ENCODE measurements around the gene CKM.

The CKM gene

GRCh38 chr19:45294291-45295029 is 28.2 kb downstream of the CKM start:
- H3K9ac ChIP-seq (ENCODE audit: low read length) = no peak overlapping the region
- H3K36me3 ChIP-seq (ENCODE audit: insufficient read depth, low read length) = peaks cover 4% of the 10 kb centered on the region; the same call in 1 of the 2 replicates
- no peaks in the 10 kb centered on the region for H3F3A ChIP-seq (ENCODE audit: insufficient read depth, low read length)
- H3K4me2 ChIP-seq (ENCODE audit: low read length) = no peak overlapping the region
- H3K27me3 ChIP-seq (ENCODE audit: insufficient read depth, low read length) = no peaks in the 10 kb centered on the region
- H3K9me3 ChIP-seq (ENCODE audit: low read length) = no peaks in the 10 kb centered on the region
- no peak overlapping the region for H2AFZ ChIP-seq (ENCODE audit: low read length)
- H3K27ac ChIP-seq (ENCODE audit: low read depth, low read length, poor library complexity, severe bottlenecking) = no peak overlapping the region
- H4K20me1 ChIP-seq (ENCODE audit: insufficient read depth, low read length) = no peaks in the 10 kb centered on the region
- no peak overlapping the region for H3K4me3 ChIP-seq (ENCODE audit: low read depth, low read length, poor library complexity, severe bottlenecking)
- H3K9me2 ChIP-seq (ENCODE audit: low read depth, low read length) = no peaks in the 10 kb centered on the region
- TF ChIP-seq CTCF (IDR thresholded peaks at IDR 0.05; ENCODE audit: low read length) (no peak), EZH2 (IDR thresholded peaks at IDR 0.05; ENCODE audit: borderline replicate concordance, low read length) (no peak)
- no peaks in the 10 kb centered on the region for H3K4me1 ChIP-seq (ENCODE audit: insufficient read depth, low read length, severe bottlenecking)
- no peaks in the 10 kb centered on the region for H3K79me2 ChIP-seq (ENCODE audit: insufficient read depth, low read length)

- H4K20me1 ChIP-seq (ENCODE audit: insufficient read depth, low read length) = no peaks in the 10 kb centered on the region
- no peaks in the 10 kb centered on the region for H3K79me2 ChIP-seq (ENCODE audit: insufficient read depth, low read length)
- no peaks in the 10 kb centered on the region for H3K27me3 ChIP-seq (ENCODE audit: insufficient read depth, low read length)
- H3K4me3 ChIP-seq (ENCODE audit: low read depth, low read length, poor library complexity, severe bottlenecking) = no peak overlapping the region
- no peak overlapping the region for H3K9ac ChIP-seq (ENCODE audit: low read length)
- no peak overlapping the region for H2AFZ ChIP-seq (ENCODE audit: low read length)
- H3K4me1 ChIP-seq (ENCODE audit: insufficient read depth, low read length, severe bottlenecking) = no peaks in the 10 kb centered on the region
- TF ChIP-seq EZH2 (IDR thresholded peaks at IDR 0.05; ENCODE audit: borderline replicate concordance, low read length) = no peak
- TF ChIP-seq CTCF (IDR thresholded peaks at IDR 0.05; ENCODE audit: low read length) = no peak
- no peak overlapping the region for H3K27ac ChIP-seq (ENCODE audit: low read depth, low read length, poor library complexity, severe bottlenecking)
- H3F3A ChIP-seq (ENCODE audit: insufficient read depth, low read length) = no peaks in the 10 kb centered on the region
- peaks cover 4% of the 10 kb centered on the region; the same call in 1 of the 2 replicates for H3K36me3 ChIP-seq (ENCODE audit: insufficient read depth, low read length)
- no peaks in the 10 kb centered on the region for H3K9me2 ChIP-seq (ENCODE audit: low read depth, low read length)
- H3K9me3 ChIP-seq (ENCODE audit: low read length) = no peaks in the 10 kb centered on the region
- no peak overlapping the region for H3K4me2 ChIP-seq (ENCODE audit: low read length)
These were observed 29.0 kb downstream of the CKM start for GRCh38 chr19:45293682-45294081.

- H3F3A ChIP-seq (ENCODE audit: insufficient read depth, low read length) = no peaks in the 10 kb centered on the region
- H3K27ac ChIP-seq (ENCODE audit: low read depth, low read length, poor library complexity, severe bottlenecking) = no peak overlapping the region
- no peak overlapping the region for H3K9ac ChIP-seq (ENCODE audit: low read length)
- no peaks in the 10 kb centered on the region for H4K20me1 ChIP-seq (ENCODE audit: insufficient read depth, low read length)
- no peak overlapping the region for H3K4me3 ChIP-seq (ENCODE audit: low read depth, low read length, poor library complexity, severe bottlenecking)
- H3K79me2 ChIP-seq (ENCODE audit: insufficient read depth, low read length) = no peaks in the 10 kb centered on the region
- no peak for TF ChIP-seq EZH2 (IDR thresholded peaks at IDR 0.05; ENCODE audit: borderline replicate concordance, low read length)
- no peak for TF ChIP-seq CTCF (IDR thresholded peaks at IDR 0.05; ENCODE audit: low read length)
- peaks cover 14% of the 10 kb centered on the region for H3K36me3 ChIP-seq (ENCODE audit: insufficient read depth, low read length)
- H3K9me2 ChIP-seq (ENCODE audit: low read depth, low read length) = no peaks in the 10 kb centered on the region
- no peaks in the 10 kb centered on the region for H3K4me1 ChIP-seq (ENCODE audit: insufficient read depth, low read length, severe bottlenecking)
- H3K27me3 ChIP-seq (ENCODE audit: insufficient read depth, low read length) = no peaks in the 10 kb centered on the region
- no peak overlapping the region for H3K4me2 ChIP-seq (ENCODE audit: low read length)
- H2AFZ ChIP-seq (ENCODE audit: low read length) = no peak overlapping the region
- H3K9me3 ChIP-seq (ENCODE audit: low read length) = no peaks in the 10 kb centered on the region
These were observed 30.8 kb downstream of the CKM start for GRCh38 chr19:45291834-45292233.
